GM18907 (cell line): Measurements from ENCODE around the gene SRI.
"Not testable (repeated sequence)": the region's sequence is repeated elsewhere in the genome, so short reads cannot be mapped to it uniquely, and the experiment has no call there.

Experiments
- ATAC-seq: cut with Tn5 transposase; IDR thresholded peaks from one replicate; pipeline ENCODE4 v1.9.1; 2021; ENCODE audit warnings: mild to moderate bottlenecking, moderate library complexity; ENCODE audit not compliant: unreplicated experiment

The SRI gene

GRCh38 chr7:88219781-88220747 lies at the start of gene SRI:
Gene SRI, minus strand, starts transcription at chr7:88220038. Its CDS starts 12 bp downstream, at chr7:88220026.
- ATAC-seq, result peak; percentile 63

GRCh38 chr7:88269586-88269985 lies 49.7 kb upstream of the SRI start:
- ATAC-seq, result no peak

- no peak for ATAC-seq
These were observed 49.0 kb upstream of the SRI start for GRCh38 chr7:88268858-88269257.

GRCh38 chr7:88268051-88268450 lies 48.2 kb upstream of the SRI start:
- no peak for ATAC-seq

GRCh38 chr7:88267421-88267820 lies 47.6 kb upstream of the SRI start:
- ATAC-seq, result no peak

- ATAC-seq, result not testable (repeated sequence)
These were observed 45.1 kb upstream of the SRI start for GRCh38 chr7:88264987-88265386.

- no peak for ATAC-seq
These were observed 42.7 kb upstream of the SRI start for GRCh38 chr7:88262562-88262961.

- ATAC-seq, result no peak
These were observed 40.9 kb upstream of the SRI start for GRCh38 chr7:88260719-88261118.

GRCh38 chr7:88259656-88260380 lies 40.0 kb upstream of the SRI start:
- ATAC-seq, result no peak

GRCh38 chr7:88258296-88258695 lies 38.5 kb upstream of the SRI start:
- not testable (repeated sequence) for ATAC-seq

GRCh38 chr7:88256906-88257305 lies 37.1 kb upstream of the SRI start:
- ATAC-seq, result no peak

GRCh38 chr7:88254721-88255424 lies 35.0 kb upstream of the SRI start:
- no peak for ATAC-seq

GRCh38 chr7:88253640-88254039 lies 33.8 kb upstream of the SRI start:
- no peak for ATAC-seq

- no peak for ATAC-seq
These were observed 24.4 kb upstream of the SRI start for GRCh38 chr7:88244258-88244657.

GRCh38 chr7:88243345-88243909 lies 23.6 kb upstream of the SRI start:
- peak; percentile 82 for ATAC-seq

- no peak for ATAC-seq
These were observed 20.0 kb upstream of the SRI start for GRCh38 chr7:88239852-88240251.

- ATAC-seq, result no peak
These were observed 14.0 kb upstream of the SRI start for GRCh38 chr7:88233828-88234227.

- no peak for ATAC-seq
These were observed 10.8 kb upstream of the SRI start for GRCh38 chr7:88230646-88231045.

GRCh38 chr7:88229302-88229995 lies 9.6 kb upstream of the SRI start:
- no peak for ATAC-seq

- ATAC-seq, result no peak
These were observed 7.2 kb upstream of the SRI start for GRCh38 chr7:88226886-88227516.
